Measurements from ENCODE around the gene FOXA3.
"Not testable (repeated sequence)": the region's sequence is repeated elsewhere in the genome, so short reads cannot be mapped to it uniquely, and the experiment has no call there.

Gene FOXA3

DNA sequence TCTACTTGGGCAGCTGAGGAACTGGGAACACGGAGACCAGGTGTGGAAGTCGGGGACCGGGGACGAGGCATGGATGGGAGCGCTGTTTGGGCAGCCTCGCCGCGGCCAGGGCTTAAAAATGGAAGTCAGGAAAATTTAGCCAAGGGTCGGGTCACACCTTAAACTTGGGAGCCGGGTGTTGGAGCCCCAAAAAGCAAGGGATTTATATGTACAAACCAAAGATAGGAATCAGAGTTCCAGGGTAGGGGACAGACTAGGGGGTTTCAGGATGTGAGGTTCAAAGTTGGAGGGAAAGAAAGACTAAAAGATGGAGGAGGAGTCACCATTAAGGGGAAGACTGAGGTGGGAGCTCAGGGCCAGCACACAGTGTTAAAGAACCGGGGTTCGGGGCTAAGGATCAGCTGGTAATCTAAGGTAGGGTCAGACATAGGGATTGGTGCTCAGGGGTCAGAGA lies 530 bp downstream of the FOXA3 start:
- no peak overlapping the region for H3K4me3 ChIP-seq (ENCODE audit: insufficient read depth, low read length, poor library complexity, severe bottlenecking)
- no peak overlapping the region for H3K9ac ChIP-seq (ENCODE audit: low read length)
- H3K36me3 ChIP-seq (ENCODE audit: low read length) = no peaks in the 10 kb centered on the region; the same call in 1 of the 2 replicates
- TF ChIP-seq EZH2phosphoT487 (conservative IDR thresholded peaks at IDR 0.05; ENCODE audit: low read length) = no peak
- no peak for TF ChIP-seq CTCF (IDR thresholded peaks at IDR 0.05; ENCODE audit: insufficient read depth, low read length, poor library complexity, severe bottlenecking)
- H3F3A ChIP-seq (ENCODE audit: insufficient read depth) = peaks cover 15% of the 10 kb centered on the region
- no peak overlapping the region for H3K4me2 ChIP-seq (ENCODE audit: low read depth, low read length, poor library complexity, severe bottlenecking)
- no peaks in the 10 kb centered on the region for H3K27me3 ChIP-seq (ENCODE audit: low read length)
- H3K27ac ChIP-seq (ENCODE audit: low read depth, low read length) = no peak overlapping the region
- no peaks in the 10 kb centered on the region for H4K20me1 ChIP-seq (ENCODE audit: low read depth, low read length)
- H3K79me2 ChIP-seq (ENCODE audit: insufficient read depth, low read length) = peaks cover 29% of the 10 kb centered on the region
- no peaks in the 10 kb centered on the region for H3K9me2 ChIP-seq (replicated peaks; ENCODE audit: insufficient read depth, low read length)
- no peak overlapping the region for H2AFZ ChIP-seq (ENCODE audit: low read depth, low read length, severe bottlenecking)
- no peaks in the 10 kb centered on the region for H3K9me3 ChIP-seq (ENCODE audit: insufficient read depth, low read length)

DNA sequence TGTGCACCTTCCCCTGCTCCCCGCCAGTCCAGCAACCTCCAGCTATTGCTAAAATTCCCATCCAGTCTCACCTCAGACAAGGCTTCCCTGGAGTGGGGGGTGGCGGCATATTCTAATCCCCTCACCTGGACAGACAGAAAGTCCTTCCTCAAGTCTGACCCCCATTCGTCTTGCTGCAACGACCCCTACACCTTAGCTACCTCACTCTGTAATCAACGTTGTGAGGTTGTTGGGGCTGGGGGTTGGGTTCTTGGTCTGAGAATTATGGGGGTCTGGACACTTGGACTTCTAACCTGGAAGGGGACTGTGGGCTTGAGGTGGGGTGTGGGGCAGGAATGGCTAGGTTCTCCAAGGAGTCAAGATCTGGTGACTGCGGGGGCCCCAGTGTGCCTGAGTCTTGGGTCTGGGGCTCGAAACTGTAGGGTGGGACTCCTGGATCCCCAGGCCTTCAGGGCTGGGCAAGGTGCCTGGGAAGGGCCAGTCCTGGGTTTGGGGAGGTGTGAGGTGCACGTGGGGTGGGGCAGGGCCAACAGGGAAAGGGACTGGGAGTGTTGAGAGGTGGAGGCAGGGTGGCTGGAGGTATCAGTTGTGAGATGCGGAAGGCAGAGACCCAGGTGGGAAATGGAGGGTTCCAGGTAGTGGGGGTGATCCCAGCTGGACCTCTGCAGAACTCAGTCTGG lies 1.3 kb downstream of the FOXA3 start:
- Histone ChIP-seq H4K20me1 (ENCODE audit: low read depth, low read length) (no peaks in the 10 kb centered on the region), H3F3A (ENCODE audit: insufficient read depth) (peaks cover 15% of the 10 kb centered on the region), H3K27me3 (ENCODE audit: low read length) (no peaks in the 10 kb centered on the region), H3K27ac (ENCODE audit: low read depth, low read length) (no peak overlapping the region), H2AFZ (ENCODE audit: low read depth, low read length, severe bottlenecking) (no peak overlapping the region), H3K9me3 (ENCODE audit: insufficient read depth, low read length) (no peaks in the 10 kb centered on the region), H3K79me2 (ENCODE audit: insufficient read depth, low read length) (peaks cover 22% of the 10 kb centered on the region), H3K36me3 (ENCODE audit: low read length) (no peaks in the 10 kb centered on the region; the same call in 1 of the 2 replicates), H3K9me2 (replicated peaks; ENCODE audit: insufficient read depth, low read length) (no peaks in the 10 kb centered on the region), H3K9ac (ENCODE audit: low read length) (no peak overlapping the region), H3K4me2 (ENCODE audit: low read depth, low read length, poor library complexity, severe bottlenecking) (no peak overlapping the region), H3K4me3 (ENCODE audit: insufficient read depth, low read length, poor library complexity, severe bottlenecking) (no peak overlapping the region)
- TF ChIP-seq CTCF (IDR thresholded peaks at IDR 0.05; ENCODE audit: insufficient read depth, low read length, poor library complexity, severe bottlenecking) (no peak), EZH2phosphoT487 (conservative IDR thresholded peaks at IDR 0.05; ENCODE audit: low read length) (no peak)

DNA sequence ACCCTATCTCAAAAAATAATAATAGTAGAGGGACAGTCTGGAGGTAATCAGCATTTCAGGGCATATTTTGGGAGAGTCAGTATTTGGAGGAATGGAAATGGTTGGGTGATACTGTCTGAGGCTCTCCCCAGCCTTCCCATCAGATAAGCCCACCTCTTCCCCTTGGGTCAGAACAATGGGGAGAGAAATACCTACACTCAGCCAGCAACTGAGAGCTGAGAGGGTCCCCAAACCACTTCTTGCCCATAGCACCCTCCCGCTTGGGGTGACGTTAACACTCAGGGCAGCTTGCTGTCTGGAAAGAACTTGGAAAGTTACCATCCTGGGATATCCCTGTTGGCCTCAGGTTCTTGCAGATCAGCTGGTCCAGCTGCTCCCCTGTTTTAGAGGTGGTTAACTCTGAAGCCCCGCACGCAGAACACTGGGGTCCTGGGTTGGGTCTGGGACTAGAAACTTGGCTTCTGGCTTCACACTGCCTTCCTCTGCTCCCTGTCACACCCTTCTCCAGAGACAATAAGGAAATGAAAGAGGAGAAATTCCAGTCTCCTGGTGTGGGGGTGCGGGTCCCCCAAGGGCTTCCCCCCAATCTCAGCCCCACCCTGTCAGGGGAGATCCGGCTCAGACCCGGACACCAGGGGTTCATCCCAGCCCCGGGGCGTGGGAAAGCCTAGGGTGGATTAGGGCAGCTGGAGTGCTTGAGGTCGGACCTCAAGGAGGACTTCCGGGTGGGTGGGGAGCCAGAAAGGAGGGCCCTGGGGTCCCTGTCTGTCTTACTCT lies 2.5 kb downstream of the FOXA3 start:
- no peak for TF ChIP-seq EZH2phosphoT487 (conservative IDR thresholded peaks at IDR 0.05; ENCODE audit: low read length)
- no peak for TF ChIP-seq CTCF (IDR thresholded peaks at IDR 0.05; ENCODE audit: insufficient read depth, low read length, poor library complexity, severe bottlenecking)
- H3K27ac ChIP-seq (ENCODE audit: low read depth, low read length) = no peak overlapping the region
- H3K9me3 ChIP-seq (ENCODE audit: insufficient read depth, low read length) = no peaks in the 10 kb centered on the region

GRCh38 chr19:45867241-45867640 lies 3.1 kb downstream of the FOXA3 start:
- not testable (repeated sequence) for H3K9ac ChIP-seq (ENCODE audit: low read length); H3K36me3 ChIP-seq (ENCODE audit: low read length); H3K4me2 ChIP-seq (ENCODE audit: low read depth, low read length, poor library complexity, severe bottlenecking); H3F3A ChIP-seq (ENCODE audit: insufficient read depth); H4K20me1 ChIP-seq (ENCODE audit: low read depth, low read length); H3K9me2 ChIP-seq (replicated peaks; ENCODE audit: insufficient read depth, low read length); H3K4me3 ChIP-seq (ENCODE audit: insufficient read depth, low read length, poor library complexity, severe bottlenecking); H3K79me2 ChIP-seq (ENCODE audit: insufficient read depth, low read length); H3K9me3 ChIP-seq (ENCODE audit: insufficient read depth, low read length); H3K27ac ChIP-seq (ENCODE audit: low read depth, low read length); H2AFZ ChIP-seq (ENCODE audit: low read depth, low read length, severe bottlenecking); H3K27me3 ChIP-seq (ENCODE audit: low read length)

More for the DNA sequence above, 2.5 kb downstream of the FOXA3 start:
- H3K4me3 ChIP-seq (ENCODE audit: insufficient read depth, low read length, poor library complexity, severe bottlenecking) = no peak overlapping the region
- H3K9me2 ChIP-seq (replicated peaks; ENCODE audit: insufficient read depth, low read length) = no peaks in the 10 kb centered on the region
- H3K79me2 ChIP-seq (ENCODE audit: insufficient read depth, low read length) = peaks cover 12% of the 10 kb centered on the region
- H3K4me2 ChIP-seq (ENCODE audit: low read depth, low read length, poor library complexity, severe bottlenecking) = no peak overlapping the region
- no peaks in the 10 kb centered on the region for H3K36me3 ChIP-seq (ENCODE audit: low read length)
- H2AFZ ChIP-seq (ENCODE audit: low read depth, low read length, severe bottlenecking) = no peak overlapping the region
- H3K9ac ChIP-seq (ENCODE audit: low read length) = no peak overlapping the region
- H4K20me1 ChIP-seq (ENCODE audit: low read depth, low read length) = no peaks in the 10 kb centered on the region
- peaks cover 7% of the 10 kb centered on the region for H3F3A ChIP-seq (ENCODE audit: insufficient read depth)
- H3K27me3 ChIP-seq (ENCODE audit: low read length) = no peaks in the 10 kb centered on the region
